ENCODE measurements around the gene PTPN1. TPM values are rescaled to one million over a fixed set of nuclear protein-coding genes. Genes with fewer than 3 reads are reported as not detected.

PTPN1 gene
- total RNA-seq, 1 experiment from 2014 or later: 118 TPM

DNA sequence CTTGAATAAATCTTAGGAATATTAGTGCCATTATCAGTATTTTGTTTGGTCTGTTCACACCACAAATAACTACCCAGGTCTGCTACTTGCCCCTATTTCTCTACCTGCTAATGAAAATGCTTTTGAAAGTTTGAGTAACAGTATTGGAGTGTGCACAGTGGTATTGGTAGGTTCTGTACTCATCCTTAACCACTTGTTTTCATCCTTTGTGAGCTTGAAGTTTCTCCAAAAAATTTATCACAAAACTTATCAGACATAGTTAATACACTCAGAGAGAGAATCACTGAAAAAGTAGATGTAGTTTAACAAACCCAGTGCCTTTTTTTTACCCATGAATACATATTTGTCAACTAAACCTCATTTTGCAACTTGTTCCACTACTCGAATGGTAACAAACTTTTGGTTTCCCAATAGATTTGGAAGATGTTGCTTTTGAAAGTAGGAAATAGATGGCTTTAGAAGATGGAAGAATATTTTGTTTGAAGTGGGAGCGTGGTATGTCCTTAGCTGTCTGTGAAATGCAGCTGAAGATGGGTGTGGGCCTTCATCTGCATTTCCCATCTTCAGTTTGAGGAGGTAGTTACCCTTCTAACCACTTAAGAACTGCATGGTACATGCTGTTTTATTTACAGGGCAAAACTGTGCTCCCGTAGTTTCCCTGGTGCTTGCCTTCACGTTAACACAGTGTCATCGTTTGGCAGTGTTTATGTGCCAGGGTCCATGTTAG, 9.0 kb downstream of the PTPN1 start:
- DNase-seq (ENCODE audit: low read depth, low spot score): no peak
- in situ Hi-C loops (cut with HindIII; ENCODE audit: low pct_unique_long_range_greater_than_20kb, low sequenced_read_pairs): no loop called here

DNA sequence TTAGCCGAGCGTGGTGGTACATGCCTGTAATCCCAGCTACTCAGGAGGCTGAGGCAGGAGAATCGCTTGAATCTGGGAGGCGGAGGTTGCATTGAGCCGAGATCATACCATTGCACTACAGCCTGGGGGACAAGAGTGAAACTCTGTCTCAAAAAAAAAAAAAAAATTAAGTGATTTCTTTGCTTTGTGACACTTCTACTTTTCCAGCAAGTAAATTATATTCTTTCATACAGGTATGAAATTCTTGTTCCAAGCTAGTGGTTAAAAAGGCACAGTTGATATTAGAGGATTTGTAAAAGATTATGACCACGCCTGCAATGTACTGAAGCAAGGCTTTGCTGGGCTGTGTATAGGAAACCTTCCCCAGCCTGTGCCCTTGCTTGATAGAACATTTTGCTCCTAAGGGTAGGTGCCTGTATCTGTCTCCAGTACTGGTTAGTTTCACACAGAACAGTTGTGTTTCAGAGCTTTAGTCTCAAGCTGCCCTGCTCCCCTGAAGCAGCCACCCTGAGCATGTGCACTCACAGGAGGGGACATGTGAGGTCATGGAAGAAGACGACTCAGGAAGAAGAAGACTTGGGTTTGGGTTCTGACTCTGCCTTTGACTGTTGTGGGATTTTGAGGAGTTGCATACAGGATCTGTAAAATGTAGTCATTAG, 10.2 kb downstream of the PTPN1 start:
- in situ Hi-C loops (cut with HindIII; ENCODE audit: low pct_unique_long_range_greater_than_20kb, low sequenced_read_pairs): no loop called here
- DNase-seq (ENCODE audit: low read depth, low spot score): no peak

DNA sequence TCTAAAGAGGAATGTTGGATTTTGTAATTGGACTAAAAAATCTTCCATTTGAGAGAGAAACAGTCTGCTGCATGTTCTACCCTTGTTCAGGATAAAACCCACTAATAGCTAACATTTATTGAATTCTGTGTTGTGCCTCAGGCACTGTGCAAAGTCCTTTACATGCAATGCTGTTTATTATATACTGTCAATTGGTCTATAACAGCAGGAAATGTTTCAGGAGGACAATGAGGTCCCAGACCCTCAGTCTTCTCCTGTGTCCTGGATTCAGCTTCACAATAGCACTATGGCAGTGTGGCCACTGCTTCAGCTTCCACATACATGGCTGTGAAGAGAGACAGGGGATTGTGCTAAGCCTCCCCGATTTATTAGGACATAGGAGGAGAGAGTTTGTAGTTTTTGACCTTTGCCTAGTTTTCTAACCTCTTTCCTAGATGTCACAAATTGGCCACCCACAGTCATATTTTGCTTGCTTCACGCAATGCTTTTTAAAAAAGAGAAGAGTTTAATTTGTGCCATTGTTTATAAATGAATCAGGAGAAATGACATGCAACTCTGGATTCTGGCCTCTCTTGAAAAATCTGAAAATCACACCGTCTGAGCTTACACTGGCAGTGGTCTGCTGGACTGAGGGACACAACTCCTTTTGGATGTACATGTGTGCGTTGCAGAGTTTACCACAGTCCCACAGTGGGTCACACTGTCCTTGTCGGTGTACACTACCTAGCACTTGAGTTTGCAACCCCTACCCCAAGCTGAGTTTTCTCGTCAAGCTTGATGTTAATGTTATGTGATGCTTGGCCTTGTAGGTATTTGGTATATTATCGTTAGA, 11.3 kb downstream of the PTPN1 start:
- no peak for DNase-seq (ENCODE audit: low read depth, low spot score)
- in situ Hi-C loops (cut with HindIII; ENCODE audit: low pct_unique_long_range_greater_than_20kb, low sequenced_read_pairs): no loop called here

DNA sequence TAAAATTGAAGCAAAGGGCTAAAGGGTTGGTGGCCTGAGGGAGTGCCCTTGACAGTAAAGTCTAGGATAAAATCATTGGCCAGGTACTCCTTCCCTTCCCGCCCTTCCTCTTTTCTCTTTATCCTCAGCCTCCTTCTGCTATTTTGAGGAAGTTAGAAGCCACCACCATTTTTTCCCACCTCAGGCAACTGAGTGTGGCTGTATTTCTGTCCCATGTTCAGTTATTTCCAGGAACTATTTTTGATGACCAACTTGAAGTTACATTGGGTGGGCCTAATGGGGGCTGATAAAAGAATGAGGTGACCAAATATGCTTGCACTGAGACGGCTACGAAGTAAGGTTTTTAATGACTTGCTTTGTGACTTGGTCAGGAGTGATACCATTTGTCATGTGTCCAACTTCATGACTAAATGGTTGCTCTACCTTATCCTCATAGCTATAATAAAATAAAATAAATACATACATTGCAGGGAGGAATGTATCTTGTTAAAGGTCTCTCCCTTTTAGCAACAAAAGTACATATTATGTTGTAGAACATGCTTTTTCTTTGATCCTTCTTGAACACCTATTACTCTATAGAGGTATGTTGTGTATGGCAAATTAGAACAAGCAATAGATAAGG, 12.0 kb downstream of the PTPN1 start:
- in situ Hi-C loops (cut with HindIII; ENCODE audit: low pct_unique_long_range_greater_than_20kb, low sequenced_read_pairs): no loop called here
- no peak for DNase-seq (ENCODE audit: low read depth, low spot score)

DNA sequence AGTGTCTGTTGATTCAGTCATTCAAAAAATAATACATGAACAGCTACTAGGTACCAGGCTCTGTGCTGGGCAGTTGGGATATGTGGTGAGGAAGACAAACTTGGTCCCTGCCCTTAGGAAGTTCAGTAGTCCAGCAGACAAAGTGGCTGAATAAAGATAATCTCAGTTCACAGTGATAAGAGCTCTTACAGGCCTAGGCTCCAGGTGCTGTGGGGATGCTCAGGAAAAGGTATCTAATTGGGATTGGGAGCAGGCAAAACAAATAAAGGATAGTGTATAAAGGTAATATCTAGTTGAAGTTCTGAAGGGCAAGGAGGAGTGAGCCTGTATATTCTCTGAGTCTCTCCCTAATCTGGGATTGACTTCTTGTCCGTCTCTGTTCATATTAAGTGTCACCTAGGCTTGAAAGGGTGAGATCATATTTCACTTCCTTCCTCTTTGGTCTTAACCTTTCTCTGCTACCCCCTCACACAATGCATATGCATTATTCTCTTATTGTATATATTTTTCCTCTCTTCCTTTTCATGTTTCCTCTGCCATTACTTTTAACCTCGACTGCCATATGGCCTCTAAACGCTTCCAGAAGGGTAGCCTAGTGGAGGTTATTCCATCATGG, 13.5 kb downstream of the PTPN1 start:
- in situ Hi-C loops (cut with HindIII; ENCODE audit: low pct_unique_long_range_greater_than_20kb, low sequenced_read_pairs): no loop called here
- no peak for DNase-seq (ENCODE audit: low read depth, low spot score)

DNA sequence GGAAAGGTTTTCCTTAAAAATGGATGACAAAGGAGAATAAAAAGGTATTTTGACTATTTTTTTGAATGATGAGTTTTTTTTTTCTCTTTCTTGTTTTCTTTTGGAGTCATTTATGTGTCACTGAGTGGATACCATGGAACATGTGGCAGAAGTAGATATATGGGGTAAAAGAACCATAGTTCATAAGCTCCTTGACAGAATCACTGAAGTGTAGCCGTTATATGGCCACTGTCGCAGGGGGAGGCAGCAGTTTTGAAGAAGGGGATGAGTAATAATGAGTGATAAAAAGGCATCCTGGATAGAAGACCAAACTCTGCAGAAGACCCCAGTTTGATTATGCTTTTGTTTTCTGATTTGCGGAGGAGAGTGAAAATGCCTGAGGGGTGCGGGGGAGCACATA, 15.5 kb downstream of the PTPN1 start:
- in situ Hi-C loops (cut with HindIII; ENCODE audit: low pct_unique_long_range_greater_than_20kb, low sequenced_read_pairs): no loop called here
- no peak for DNase-seq (ENCODE audit: low read depth, low spot score)

DNA sequence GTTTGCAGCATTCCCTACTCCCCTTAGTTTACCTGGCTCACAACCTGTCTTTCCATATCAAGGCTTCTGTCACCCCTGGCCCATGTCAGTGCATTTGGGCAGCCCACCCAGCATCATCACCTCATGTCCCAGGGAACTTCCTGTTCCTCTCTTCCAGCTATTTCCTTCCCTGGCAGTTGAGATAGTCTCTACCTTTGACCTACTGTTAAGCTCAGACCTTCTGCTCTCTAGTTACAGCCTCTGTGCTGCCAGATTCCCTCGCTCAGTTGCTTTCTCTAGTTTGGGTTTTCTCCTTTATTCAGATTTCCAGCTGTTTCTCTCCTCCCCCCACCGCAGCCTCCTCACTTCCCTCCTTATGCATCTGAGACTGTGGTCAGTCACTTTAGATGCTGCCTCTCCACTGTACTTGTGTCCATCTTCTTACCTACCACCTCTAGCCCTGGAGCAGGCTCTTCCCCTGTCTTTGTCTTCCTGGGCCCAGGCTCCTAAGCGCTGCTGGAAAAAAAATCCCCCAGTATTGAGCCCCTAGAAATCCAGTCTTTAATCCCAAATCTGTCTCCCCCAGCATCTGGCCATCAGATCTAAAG, 16.3 kb downstream of the PTPN1 start:
- in situ Hi-C loops (cut with HindIII; ENCODE audit: low pct_unique_long_range_greater_than_20kb, low sequenced_read_pairs): no loop called here
- DNase-seq (ENCODE audit: low read depth, low spot score): no peak

DNA sequence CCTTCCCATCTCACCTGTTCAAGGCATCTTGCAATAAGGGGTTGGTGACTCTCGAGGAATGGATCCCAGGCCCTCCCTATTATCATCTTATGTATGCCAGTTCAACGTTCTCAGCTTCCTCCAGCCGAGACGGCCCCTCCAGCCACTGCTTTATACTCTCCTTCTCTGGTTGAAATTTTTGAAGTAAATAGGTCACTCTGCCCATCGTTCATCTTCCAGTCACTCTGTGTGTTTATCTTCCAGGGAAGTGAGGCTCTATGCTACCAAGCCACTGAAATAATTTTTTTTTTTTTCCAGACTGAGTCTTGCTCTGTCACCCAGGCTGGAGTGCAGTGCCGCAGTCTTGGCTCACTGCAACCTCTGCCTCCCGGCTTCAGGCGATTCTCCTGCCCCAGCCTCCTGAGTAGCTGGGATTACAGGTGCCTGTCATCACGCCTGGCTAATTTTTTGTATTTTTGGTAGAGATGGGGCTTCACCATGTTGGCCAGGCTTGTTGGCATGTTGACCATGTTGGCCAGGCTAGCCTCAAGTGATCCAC, 17.0 kb downstream of the PTPN1 start:
- in situ Hi-C loops (cut with HindIII; ENCODE audit: low pct_unique_long_range_greater_than_20kb, low sequenced_read_pairs): no loop called here
- DNase-seq (ENCODE audit: low read depth, low spot score): no peak

DNA sequence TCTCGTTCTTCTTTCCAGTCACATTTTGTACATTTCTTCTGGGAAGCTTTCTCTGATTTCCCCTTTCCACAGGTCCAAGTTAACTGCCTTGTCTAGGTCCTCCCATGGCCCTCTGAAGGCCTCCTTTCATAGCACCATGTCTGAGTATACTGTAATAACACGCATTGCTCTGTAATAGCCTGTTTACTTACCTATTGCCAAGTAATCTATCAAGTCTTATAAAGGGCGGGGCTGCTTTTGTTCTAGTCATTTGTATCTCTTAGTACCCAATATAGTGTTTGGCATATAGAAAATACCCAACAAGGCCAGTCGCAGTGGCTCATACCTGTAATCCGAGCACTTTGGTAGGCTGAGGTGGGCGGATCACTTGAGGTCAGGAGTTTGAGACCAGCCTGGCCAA, 17.9 kb downstream of the PTPN1 start:
- no peak for DNase-seq (ENCODE audit: low read depth, low spot score)
- in situ Hi-C loops (cut with HindIII; ENCODE audit: low pct_unique_long_range_greater_than_20kb, low sequenced_read_pairs): no loop called here

DNA sequence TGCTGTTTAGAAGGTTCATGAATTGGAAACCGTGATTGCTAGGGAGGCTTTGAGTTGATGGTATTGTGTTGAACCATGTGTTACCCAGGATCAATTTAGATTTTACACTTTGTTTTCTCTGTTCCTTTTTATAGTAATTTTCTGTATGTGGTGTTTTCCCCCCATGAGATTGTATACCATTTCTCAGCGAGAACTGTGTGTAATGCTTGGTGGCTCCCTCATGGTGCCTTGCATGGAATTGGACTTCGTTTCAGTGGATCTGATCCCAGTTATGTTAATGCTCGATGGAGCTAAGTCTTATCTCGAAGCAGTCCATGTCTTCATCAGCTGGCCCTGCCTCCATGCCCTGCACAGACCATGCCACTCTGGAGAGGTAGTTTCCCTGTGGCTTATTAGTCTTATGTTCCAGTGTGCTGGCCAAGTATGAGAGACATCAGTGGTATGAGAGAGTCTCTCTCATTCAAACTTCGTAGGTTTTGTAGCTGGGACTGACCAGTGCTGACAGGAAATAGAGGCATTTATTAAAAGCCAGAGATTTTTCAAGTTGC, 18.7 kb downstream of the PTPN1 start:
- no peak for DNase-seq (ENCODE audit: low read depth, low spot score)
- in situ Hi-C loops (cut with HindIII; ENCODE audit: low pct_unique_long_range_greater_than_20kb, low sequenced_read_pairs): no loop called here

DNA sequence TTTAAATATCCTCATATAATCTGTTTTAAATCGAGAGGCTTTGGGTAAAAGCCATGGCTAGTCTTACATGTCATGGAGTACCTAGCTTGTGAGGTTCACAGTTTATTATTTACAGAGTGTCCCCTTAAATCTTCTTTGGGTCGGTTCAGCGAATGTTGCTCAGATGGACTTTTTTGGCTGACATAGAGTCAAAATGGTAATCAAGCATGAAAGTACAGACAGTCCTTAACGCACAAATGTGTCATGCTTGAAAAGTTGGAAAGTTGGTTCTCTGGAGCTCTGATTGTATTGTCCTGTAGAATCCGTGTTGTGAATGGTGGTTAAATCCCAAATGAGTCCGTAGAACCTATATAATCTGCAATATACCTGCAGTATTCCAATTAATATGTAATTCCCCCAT, 22.0 kb downstream of the PTPN1 start:
- in situ Hi-C loops (cut with HindIII; ENCODE audit: low pct_unique_long_range_greater_than_20kb, low sequenced_read_pairs): no loop called here

DNA sequence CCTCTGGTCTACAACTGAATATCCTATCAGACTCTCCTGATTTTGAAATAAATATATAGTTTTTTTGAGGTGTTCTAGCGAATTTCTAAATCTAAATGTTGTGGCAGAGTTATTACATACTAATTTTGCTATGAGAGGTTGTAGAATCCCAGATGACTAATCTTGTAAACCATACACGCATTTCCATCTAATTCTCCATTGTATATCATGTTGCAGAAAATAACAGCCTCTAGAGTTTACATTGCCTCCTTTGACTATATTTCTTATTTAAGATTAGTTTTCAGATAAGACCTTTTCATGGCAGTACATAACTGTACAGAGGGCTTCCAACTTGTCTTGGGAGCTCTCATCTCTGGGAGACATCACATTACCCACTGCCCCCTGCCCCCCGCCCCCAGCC, 22.9 kb downstream of the PTPN1 start:
- in situ Hi-C loops (cut with HindIII; ENCODE audit: low pct_unique_long_range_greater_than_20kb, low sequenced_read_pairs): no loop called here
- DNase-seq (ENCODE audit: low read depth, low spot score): no peak

More for the DNA sequence above, 22.0 kb downstream of the PTPN1 start:
- DNase-seq (ENCODE audit: low read depth, low spot score): no peak

DNA sequence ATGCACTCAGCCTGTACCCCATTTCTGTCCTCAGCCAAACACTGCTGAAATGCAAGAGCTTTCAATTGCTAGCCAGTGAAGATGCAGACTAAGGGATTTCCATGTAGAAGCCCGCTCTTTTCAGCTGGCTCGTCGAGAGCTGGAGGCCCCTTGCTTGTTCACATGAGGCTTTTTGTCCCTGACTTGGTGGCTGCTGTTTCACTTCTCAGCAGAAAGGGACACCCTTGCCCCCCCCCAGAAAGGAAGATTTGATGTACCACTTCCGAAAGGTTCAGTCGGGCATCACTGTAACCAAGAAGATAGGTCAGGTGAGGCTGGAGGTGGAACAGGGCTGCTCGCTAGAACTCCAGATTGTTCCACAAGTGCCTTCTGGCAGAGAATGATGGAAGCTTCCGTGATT, 23.3 kb downstream of the PTPN1 start:
- in situ Hi-C loops (cut with HindIII; ENCODE audit: low pct_unique_long_range_greater_than_20kb, low sequenced_read_pairs): no loop called here
- no peak for DNase-seq (ENCODE audit: low read depth, low spot score)

DNA sequence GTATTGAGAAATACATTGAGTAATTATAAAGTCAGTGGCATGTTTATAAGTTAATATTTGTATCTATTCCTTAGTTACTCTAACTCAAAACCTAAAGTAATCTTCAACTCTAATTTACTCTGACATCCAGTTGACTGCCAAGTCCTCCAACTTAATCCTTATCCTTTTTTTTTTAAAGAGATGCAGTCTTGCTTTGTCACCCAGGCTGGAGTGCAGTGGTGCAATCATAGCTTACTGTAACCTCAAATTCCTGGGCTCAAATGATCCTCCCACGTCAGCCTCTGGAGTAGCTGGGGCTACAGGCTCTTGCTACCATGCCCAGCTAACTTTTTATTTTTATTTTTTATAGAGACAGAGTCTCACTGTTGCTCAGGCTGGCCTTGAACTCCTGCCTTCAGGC, 24.4 kb downstream of the PTPN1 start:
- in situ Hi-C loops (cut with HindIII; ENCODE audit: low pct_unique_long_range_greater_than_20kb, low sequenced_read_pairs): no loop called here
- no peak for DNase-seq (ENCODE audit: low read depth, low spot score)

DNA sequence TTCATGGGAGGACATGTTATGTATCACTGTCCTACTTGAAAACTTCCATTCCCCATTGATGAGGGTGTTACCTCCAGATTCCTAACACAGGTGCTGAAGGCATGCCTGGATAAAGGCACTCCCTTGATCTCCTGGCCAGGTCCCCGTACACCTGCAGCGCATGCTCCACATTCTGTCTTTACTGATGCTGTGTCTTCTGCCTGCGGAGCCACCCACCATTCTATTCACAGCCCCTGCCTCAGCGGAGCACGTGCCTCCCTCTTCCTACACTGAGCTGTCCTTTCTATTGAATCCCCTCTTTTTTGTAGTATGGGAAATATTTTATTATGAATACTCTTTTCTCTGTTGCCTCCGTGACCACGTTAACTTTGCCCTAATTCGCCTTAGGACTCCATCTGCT, 25.0 kb downstream of the PTPN1 start:
- in situ Hi-C loops (cut with HindIII; ENCODE audit: low pct_unique_long_range_greater_than_20kb, low sequenced_read_pairs): no loop called here

DNA sequence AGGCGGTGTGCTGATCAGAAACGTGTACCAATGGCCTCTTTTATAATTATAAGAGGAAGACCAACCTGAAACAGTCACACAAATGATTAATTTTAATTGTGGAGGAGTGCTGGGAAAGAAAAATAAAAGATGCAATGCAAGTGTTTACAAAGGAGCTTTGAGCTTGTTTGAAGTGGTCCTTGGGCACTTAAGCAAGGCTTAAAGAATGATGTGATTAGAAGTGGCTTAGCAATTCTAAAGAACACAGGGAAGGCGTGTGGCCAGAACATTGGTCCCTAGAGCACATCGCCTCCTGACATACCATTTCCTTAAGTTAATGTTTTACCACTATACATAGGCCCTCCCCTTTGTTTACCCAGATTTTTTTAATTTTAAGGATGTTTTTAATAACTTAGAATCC, 26.1 kb downstream of the PTPN1 start:
- DNase-seq (ENCODE audit: low read depth, low spot score): no peak
- in situ Hi-C loops (cut with HindIII; ENCODE audit: low pct_unique_long_range_greater_than_20kb, low sequenced_read_pairs): no loop called here

More for the DNA sequence above, 25.0 kb downstream of the PTPN1 start:
- DNase-seq (ENCODE audit: low read depth, low spot score): no peak

Measured in SK-MEL-5 (cell line).